GM21390 (cell line): ENCODE results near the gene CISH.
A peak's percentile ranks its signal among the peaks of the same experiment; 100 is the strongest.

Experiments
- ATAC-seq: cut with Tn5 transposase; IDR thresholded peaks from one replicate; pipeline ENCODE4 v1.9.1; 2021; ENCODE audit not compliant: unreplicated experiment

Gene CISH, protein sequence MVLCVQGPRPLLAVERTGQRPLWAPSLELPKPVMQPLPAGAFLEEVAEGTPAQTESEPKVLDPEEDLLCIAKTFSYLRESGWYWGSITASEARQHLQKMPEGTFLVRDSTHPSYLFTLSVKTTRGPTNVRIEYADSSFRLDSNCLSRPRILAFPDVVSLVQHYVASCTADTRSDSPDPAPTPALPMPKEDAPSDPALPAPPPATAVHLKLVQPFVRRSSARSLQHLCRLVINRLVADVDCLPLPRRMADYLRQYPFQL

DNA sequence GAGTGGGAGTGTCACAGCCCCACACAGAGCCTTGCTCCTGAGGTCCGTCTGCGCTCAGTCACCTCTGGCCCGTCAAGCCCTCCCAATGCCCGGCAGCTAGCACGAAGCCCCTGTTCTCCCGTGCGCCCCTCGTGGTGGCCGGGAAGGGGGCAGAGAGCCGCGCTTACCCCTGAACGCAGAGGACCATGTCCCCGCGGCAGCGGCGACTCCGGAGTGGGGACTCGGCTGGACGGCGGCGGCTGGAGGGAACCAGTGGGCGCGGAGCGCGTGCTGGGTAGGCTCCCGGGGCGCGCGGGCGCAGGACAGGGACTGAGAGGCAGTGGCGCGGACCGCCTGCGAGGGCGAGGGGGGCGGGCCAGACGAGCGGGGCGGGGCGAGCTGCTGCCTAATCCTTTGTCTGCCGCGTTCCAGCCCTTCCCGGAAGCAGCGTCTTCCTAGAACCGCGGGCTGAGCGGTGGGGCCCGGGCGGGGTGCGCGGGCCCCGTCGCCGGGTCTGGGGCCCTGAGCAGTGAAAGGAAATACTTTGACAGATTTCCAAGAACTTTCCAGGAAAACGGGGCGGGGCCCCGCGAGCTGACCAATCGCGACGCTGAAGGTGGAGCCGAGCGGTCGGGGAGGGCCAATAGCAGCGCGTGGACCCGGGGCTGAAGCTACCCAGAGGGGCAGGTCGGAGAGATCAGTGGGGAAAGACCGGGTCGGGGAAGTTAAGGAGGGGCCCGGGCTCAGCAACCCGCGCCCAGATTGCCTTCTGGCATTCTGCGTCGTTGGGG lies at the start of gene CISH:
Gene CISH, minus strand, starts transcription at position 311 of the 770 bp plus-strand sequence. Its CDS starts 124 bp downstream, at position 187.
- peak; percentile 76 for ATAC-seq

DNA sequence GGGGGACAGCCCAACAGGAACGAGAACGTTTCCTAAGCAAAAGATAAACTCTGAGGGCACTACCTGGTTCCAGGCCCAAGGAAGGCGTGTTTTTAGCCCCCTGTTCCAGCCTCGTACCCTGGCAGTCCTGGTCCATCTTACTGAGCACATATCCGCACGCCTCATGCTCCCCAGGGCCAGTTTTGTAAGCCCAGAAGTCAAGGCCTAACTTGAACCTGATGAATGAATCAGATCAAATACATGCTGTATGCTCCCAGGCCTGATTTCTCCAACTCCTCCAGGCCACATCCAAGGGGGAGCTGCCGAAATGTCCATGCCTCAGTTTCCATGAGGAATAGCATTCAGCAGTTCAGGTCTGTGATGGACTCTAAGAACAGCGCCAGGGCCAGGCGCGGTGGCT lies 48.8 kb upstream of the CISH start:
- ATAC-seq, result no peak

DNA sequence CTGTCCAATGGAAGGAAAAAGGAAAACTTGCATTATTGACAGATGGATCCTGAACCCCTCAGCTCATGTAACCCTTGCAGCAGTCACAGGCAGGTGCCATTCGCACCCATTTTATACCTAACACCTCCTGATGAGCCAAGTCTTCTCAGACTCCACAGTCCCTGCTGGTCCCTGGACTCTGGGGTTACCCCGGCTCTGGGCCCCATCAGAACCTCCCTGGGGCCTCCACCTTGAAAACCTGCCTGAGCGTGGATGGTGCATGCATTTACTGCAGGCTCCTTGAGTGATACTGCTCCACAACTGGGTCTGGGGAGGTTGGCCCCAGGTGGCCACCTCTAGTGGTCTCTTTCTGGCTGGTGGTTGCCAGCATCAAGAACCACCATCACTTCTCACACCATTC lies 47.3 kb upstream of the CISH start:
- no peak for ATAC-seq

DNA sequence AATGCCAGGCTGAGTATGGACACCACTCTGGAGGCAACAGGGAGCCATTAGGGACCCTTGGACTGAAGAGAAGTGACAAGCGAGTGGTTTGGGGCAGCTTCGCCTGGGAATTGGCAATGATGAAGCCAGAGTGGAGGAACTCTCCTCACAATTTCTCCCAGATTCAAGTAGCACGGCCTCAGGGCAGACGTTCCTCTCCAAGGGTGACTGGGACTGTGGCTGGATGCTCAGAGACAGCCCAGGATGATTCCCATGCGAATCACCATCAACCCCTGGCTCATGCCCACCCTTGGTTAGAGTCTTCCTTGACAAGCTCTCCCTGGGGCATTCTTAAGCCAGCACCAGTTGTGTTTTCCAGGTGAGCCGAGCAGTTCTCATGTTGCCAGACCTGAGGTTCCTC lies 46.8 kb upstream of the CISH start:
- ATAC-seq, result no peak

DNA sequence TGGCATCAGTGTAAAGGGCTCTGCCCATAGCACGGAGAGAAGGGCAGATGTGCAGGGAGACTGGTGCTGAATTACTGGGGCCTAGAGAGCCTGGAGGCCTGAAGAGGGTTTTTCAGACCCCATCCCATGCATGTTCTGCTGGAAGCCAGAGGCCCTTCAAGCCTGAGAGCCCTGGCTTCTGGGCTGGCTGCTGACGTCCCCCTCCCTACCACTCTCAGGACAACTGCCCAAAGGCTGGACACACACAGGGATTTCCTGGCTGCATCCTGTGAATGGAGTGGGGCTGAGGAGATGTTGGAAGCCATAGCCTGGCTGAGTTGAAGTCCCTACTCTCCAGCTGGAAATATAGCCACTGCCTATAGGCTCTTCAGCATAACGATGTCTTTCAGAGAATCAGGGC lies 46.2 kb upstream of the CISH start:
- ATAC-seq, result no peak

DNA sequence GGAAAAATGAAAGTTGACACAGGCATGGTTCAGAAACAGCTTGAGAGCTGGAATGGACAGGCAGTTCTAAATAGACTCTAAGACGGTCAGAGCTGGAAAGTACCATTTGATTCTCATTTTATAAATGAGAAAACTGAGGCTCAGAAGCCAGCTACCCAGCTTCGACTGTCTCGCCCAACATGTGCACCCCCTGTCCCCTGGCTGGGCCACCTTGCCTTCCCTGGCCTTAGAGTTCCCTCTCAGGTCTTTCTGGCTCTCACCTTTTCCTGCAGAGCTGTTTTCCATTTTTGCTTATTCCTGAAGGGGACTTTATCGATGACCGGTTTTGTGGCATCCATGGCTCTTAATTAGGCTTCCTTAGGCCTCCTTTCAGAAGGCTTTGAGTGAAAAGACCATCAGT lies 45.8 kb upstream of the CISH start:
- ATAC-seq, result no peak

DNA sequence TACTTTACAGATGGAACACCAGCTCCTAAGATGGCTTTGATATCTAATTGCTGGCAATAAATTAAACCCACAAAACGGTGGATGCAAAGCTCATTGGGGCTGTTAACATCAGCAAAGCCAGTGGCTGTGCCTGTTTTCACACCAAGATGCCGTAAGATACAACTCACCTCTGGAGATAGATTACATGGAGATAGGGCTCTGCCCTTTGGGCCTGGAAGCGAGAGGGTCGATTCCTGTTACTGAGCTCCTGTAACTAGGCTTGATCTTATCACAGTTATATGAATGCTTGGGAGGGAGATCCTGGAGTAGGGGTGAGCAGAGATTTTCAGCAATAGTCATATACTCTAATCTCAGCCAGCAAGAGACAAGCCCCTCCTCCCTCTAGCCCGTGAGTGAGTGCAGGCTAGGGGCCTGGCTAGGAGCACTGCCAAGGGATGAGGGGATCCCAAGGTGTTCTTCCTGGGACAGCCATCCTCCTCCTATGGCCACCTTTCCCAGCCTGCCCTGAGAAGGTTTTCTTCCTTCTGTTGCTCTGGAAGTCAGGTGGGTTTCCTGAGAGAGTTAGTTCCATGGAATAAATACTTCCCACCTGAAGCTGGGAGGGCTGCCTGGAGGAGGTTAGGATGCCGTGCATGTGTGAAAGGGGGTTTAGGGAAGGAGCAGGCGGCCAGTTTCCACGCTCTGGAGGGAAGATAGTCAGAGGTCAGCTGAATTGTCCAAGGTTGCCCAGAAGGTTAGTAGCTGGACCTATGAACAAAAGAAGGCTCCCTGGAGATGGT lies 45.0 kb upstream of the CISH start:
- ATAC-seq, result no peak

DNA sequence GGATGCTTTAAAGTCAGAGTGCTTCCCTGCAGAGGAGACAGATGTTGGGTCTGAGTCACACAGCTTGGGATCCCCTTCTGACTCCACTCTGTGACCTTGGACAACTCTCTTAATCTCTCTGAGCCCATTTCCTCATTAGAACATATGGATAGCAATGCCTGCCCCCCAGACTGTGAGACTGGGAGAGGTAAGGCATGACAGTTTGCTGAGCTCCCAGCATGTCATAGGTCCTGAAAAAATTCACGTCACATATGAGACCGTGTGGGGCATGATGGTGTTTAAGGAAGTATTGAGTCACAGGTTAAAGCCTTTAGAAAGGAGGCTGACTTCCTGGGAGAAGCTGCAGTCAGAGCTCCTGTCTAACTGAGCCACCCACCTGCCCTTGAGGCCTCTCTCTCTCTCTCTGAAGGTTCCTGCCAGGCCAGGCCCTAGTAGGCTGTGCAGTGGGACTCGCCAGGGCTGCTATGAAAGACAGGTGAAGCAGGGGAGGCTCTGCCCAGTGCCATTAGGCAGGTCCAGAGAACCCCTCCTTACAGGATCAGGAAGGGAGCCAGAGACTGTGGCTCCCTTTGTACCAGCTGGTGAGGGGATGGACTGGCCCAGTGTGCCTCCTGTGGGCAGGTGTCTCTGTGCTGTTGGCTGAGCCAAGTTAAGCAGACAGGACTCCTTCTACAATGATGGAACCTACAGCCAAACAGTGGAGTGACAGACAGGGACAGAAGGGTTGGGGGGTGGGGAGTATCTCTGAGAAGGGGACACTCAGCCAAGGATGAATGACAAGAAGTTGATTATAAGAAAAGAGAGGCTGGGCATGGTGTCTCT lies 43.6 kb upstream of the CISH start:
- no peak for ATAC-seq

DNA sequence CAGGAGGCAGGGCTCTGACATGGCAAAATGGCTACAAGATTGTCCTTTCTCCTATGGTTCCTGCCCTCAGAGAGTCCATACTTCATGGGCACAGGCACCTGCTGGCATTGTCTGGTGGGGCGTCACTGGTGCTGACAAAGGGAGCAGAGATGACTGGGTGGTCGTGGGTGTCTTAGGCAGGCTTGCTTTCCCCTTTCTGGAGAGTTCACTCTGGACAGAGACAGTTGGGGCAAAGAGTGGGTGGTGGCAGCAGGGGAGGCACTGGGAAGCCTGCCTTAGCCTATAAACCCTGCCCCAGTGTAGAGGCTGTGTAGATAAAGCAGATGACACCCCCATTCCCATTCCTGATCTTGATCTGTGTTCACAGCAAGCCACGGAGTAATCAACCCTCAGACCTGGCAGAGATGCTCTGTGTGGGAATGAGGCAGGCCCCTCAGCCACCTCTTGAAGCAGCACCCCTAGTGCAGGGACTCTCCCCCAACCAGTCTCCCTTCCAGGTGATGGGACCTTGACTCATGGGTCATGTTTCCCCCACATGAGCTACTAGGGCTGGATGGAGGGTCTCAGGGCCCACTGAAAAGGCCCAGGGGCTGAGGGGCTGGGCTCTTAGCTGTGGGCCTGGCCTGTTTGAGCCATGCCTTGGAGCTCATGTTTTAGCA lies 42.5 kb upstream of the CISH start:
- no peak for ATAC-seq

DNA sequence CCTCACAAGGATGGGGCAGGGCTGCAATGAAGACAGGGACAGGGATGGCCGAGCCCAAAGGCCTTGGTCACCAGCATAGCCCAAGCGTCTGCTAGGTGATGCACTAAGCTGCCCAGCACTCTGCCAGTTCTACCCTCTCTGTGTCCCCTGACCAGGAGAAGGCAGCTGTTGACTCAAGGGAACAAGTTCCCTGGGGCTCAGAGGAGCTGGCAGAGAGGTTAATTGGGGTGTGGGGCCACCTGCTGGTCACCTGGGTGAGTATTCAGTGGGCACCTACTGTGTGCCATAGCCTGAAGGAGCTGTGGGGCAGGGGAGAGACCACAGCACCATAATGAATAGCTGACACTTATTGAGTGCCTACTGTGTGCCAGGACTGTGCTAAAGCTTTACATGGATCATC lies 41.1 kb upstream of the CISH start:
- ATAC-seq, result no peak

DNA sequence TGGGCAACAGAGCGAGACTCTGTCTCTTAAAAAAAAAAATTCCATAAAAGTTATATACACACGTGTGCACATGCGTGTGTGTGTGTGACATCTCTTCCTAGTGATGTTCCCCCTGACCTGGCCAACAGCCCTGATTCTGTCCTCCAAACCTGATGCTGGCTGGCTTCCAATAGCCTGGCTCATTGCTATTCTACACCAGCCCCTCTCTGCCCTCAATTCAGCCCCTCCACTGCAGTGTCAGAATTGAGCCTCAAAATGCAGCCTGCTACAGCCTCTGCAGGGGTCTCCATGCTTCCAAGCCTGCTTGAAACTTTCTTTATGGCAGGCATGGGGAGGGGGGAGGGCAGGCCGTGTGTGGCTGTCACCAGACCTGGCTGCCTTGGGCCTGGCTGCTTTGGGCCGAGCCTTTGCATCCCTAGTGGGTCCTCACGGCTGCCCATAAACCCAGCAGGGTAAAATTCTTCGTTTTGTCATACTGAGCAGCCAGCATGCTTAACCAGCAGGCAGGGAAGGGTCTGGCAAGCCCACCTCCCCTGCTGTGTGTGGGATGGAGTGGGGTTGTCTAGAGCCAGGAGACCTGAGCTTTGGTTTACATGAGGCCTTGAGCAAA lies 40.5 kb upstream of the CISH start:
- ATAC-seq, result no peak

DNA sequence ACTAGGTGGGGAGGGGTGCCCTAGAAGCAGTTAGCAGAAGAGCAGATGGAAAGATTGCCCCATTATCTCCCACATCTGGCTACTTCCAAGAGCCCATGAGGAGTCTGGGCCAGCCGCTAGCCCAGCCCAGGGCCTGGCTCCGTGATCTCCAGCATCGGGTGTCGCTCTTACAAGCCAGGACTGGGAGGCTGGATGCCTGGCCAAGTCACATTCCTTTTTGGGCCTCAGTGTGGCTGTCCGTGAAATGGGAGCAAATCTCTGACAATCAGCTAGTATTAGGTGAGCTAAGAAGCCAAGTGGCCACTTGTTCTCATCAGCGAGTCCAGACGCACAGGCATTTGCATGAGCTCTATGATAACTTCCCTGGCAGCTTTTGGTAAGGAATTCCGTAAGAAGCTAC lies 39.9 kb upstream of the CISH start:
- ATAC-seq, result no peak

DNA sequence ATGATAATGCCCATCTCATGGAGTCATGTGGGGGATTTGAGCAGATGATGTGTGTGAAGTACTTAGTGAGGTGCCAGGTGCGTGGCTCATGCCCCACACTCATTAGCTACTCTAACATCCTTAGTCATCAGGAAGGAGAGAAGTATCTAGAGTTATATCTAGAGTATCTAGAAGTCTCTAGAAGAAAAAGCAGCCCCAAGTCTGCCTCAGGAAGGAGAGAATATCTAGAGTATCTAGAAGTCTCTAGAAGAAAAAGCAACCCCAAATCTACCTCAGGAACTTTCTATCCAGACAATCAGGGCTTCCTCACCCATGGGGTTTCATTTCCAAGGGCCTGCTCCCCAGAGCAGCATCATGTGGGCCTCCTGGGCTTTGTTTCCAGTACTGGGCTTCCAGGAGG lies 38.4 kb upstream of the CISH start:
- no peak for ATAC-seq

DNA sequence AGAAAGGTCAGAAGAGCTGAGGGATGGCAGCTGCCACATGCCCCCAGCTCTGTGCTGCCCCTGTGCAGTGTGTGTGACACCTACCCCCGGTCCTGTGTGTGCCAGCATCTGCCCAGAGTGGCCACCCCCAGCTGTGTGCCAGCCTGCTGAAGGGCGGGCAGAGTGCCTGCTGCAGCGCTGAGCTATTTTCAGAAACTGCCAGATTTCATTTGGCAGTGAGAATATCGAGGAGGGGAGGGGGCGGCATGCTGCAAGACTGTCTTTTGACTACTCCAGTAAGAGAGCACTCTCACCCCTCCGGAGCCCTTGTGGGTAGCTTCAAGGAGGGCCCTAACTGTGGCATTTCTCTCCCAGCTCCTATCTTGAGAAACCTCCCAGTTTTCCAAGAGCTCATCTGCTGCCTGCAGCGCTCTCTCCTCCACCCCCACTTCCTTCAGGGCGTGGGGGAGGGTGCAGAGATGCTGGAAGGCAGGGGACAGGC lies 37.9 kb upstream of the CISH start:
- no peak for ATAC-seq

DNA sequence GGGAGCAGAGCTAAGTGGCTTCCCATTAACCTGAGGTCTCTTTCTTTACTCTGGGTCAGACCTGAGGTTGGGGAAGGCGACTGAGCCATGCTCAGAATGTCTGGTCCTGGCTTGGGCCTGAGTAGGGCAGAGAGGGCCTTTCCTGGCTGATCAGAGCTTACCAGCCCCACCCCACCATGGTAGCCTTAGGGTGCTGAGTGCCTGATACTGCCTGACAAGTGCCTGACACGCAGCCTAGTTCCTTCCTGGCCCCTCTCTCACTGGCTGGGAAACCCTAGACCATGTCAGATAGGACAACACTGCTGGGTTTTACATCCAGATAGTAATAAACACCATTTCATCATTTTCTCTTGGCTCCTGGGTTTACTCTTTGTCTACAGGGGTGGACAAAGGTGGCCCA lies 37.4 kb upstream of the CISH start:
- no peak for ATAC-seq

DNA sequence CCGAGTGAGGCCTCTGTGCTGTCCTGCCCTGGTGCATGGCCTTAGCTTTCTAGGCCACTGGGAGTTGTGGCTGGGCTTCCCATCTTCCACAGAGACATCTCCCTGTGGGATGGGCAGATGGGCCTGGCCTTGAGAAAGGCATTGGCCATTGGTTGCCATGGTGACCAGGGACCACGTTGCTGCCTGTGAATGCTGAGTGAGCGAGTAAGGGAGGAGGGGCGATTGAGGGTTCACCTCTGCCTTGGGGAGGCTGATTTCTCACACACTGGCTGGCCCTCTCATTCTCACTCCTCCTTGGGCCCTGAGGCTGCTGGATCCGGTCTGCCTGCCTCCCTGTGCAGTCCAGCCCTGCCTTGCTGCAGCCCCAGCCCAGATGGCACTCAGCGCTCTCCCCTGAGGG lies 36.7 kb upstream of the CISH start:
- ATAC-seq, result no peak

DNA sequence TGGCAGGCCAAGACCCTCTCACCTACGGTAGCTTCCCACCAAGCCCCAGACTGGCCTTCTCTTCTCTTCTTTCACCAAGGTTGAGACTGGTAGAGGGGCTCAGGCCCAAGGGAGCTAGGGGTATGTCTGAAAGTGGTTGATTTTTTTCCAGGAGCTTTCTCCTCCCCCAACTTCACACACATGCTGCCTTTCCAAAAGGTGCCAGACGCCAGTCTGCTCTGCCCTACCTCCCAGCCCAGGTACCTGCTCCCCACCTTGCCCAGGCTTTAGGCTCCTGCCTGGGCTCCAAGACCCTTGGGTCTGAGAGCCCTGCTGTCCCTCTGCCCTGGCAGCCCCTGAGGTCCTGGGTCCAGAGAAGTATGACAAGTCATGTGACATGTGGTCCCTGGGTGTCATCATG lies 33.8 kb upstream of the CISH start:
- no peak for ATAC-seq

DNA sequence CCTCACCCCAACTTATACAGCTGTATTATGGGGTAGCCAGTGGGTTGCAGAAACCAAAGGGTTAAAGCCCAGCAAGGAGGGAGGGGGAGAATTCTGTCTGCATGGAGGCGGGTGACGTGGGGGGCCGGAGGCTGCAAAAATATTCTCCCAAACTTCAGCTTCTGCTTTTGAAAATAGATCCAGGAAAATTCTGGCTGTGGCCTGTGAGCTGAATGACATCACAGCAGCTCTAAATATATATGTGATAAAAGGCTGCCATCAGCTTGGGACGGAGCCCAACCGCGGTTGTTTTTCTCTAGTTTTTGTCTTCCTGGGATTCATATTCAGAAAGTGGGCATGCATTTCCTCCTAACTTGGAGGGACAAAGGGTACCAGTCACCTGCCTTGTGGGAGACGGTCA lies 33.0 kb upstream of the CISH start:
- ATAC-seq, result no peak

DNA sequence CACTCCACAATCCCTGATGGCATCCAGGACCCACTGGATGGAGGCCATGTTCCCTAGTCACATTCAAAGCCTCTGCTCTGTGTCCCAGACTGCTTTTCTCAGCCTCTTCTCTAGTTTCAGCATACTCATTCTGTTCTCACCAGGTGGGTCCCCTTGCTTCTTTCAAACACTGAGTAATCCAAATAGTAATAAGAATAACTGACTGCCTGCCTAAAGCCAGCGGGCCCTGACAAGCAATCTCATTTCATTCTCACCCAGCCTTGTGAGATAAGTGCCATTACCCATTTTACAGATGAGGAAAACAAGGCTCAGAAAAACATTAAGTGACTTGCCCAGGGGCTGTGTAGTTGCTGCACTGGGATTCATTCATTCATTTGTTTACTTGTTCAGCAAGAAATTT lies 30.8 kb upstream of the CISH start:
- ATAC-seq, result no peak

DNA sequence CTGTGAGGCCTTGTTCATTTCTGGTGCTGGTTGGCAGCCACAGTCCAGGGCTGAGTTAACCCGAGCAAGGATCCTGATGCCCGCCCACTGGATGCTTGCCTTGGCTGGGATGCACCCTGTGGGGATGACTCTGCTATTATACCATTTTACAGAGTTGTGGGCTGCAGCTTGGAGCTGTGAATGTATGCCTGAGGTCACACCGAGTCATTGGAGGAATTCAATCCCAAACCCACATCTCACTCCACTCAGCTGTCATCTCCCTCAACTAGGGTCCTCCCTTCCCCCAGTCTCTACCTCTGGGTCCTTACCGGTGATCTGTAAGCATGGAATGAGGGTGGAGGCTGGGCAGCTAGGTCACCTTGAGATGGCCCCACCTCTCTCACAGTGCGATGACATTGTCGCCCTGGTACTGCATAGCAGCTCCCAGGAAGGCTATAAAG lies 27.5 kb upstream of the CISH start:
- no peak for ATAC-seq
